Activated CD4-positive, CD25-positive, alpha-beta regulatory T cell treated with anti-CD3 and anti-CD28 coated beads, Interleukin-2, amount 50 U/mL, for 72 hours (primary cell): Measurements from ENCODE around the gene MCC.

Experiments
- DNase-seq: peaks from one replicate; pipeline ENCODE4 v3.0.0; 2021

The MCC gene

DNA sequence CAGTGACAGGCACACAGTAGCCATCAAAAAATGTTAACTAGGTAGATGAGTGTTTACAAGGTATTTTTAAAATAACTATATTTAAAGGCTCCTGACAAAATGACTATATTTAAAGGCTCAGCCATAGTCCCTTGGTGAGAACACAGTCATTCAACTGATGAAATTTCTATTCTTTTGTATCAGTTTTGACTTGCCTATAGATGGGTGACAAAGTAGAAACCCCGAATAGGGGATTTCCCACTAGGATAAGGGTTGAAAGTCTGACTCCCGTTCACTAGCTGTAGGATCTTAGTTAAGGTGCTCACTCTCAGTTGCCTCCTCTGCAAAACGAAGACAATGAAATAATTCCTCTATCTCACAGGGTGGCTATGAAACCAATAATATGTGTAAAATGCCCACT, 271.7 kb downstream of the MCC start:
- no peak for DNase-seq

DNA sequence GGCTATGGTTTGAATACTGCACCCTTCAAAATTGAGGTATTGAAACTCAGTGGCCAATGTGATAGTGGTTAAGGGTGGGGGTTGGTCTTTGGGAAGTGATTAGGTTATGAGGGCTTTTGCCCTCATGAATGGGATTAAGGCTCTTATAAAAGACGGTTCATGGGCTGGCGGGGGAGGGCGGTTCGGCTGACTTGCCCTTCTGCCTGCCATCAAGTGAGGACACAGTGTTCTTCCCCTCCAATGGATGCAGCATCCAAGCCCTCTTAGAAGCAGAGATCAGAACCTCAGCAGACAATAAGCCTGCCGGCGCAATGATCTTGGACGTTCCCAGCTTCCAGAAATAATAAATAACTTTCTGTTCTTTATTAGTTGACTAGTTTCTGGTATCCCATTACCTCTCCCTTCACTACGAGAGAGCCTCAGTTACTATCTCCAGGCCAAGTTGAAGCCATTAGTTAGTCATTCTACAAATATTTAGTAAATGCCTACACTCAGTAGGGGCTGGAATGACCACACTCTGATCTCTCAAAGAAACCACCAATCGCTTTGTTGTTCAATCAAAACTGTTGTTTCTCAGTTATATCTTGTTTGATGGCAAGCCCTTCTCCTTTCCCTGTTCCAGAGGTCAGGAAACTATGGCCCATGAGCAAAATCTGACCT, 272.7 kb downstream of the MCC start:
- no peak for DNase-seq

GRCh38 chr5:113214606-113215323, 273.5 kb downstream of the MCC start:
- DNase-seq: no peak

- no peak for DNase-seq
Observed at GRCh38 chr5:113213551-113214425, 274.5 kb downstream of the MCC start.

GRCh38 chr5:113212244-113212920, 275.9 kb downstream of the MCC start:
- no peak for DNase-seq

DNA sequence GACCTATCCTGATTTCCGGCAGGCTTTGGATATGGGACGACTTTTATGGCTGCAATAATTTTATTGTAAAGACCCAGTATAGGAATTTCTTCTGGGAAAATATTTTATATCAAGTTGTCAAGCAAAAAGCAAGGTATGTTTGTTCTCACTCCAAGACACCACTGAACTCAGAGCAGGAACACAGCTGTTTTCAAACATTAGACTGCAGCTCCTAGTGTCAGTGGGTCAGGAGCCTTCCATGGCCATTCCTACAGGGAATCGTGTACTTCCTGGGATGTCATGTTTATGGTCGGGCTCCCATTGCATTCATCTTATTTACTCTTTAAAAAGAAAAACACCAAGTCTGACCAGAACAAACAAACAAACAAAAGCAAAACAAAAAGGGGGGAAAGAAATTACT, 278.8 kb downstream of the MCC start:
- no peak for DNase-seq

- DNase-seq: no peak
Observed at GRCh38 chr5:113205807-113206206, 282.4 kb downstream of the MCC start.

DNA sequence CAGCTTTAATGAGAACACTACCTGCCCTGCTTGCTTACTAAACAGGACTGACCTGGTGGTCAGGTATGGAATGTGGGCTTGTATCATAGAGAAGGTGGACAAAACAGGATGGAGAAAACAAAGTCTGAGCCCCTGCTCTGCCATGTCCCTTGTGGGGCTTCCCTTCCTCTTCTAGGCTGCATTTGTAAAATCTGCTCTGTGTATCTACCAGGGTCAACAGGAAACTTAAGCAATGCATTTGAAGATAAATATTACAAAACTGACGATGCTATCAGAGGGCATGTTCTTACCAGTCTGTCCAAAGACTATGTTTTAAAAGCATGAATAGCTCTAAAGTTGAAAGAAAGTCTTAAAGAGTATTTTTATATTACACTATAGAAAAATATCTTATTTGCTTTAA, 282.9 kb downstream of the MCC start:
- DNase-seq: no peak

DNA sequence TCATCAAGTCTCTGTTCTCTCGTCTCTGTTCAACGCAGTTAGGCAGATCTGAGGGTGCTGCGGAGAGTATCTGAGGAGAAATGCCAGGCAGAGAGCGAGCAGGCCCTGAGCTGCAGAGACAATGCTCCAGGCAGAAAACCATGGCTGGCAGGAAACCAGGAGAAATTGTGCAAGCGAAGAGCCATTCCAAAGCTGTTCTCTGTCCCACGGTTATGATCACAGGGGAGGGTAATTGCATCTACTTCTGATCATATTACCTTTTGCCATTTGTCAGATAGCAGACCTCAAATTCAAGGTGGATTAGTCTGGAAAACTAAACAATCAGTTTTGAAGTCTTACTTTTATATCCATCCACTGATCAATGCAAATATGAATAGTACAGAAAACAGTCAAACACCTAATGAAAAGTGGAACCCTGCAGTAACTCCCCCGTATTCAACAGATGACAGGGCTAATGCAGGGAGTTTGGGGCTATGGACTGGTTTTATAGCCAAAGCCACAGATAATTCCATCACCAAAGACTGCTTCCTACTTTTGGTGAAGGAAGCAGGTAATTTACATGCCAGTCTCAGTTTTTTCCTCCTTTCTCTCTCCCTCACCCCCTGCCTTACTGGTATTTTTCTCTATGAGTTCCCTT, 283.6 kb downstream of the MCC start:
- no peak for DNase-seq

GRCh38 chr5:113203916-113204315, 284.3 kb downstream of the MCC start:
- no peak for DNase-seq

DNA sequence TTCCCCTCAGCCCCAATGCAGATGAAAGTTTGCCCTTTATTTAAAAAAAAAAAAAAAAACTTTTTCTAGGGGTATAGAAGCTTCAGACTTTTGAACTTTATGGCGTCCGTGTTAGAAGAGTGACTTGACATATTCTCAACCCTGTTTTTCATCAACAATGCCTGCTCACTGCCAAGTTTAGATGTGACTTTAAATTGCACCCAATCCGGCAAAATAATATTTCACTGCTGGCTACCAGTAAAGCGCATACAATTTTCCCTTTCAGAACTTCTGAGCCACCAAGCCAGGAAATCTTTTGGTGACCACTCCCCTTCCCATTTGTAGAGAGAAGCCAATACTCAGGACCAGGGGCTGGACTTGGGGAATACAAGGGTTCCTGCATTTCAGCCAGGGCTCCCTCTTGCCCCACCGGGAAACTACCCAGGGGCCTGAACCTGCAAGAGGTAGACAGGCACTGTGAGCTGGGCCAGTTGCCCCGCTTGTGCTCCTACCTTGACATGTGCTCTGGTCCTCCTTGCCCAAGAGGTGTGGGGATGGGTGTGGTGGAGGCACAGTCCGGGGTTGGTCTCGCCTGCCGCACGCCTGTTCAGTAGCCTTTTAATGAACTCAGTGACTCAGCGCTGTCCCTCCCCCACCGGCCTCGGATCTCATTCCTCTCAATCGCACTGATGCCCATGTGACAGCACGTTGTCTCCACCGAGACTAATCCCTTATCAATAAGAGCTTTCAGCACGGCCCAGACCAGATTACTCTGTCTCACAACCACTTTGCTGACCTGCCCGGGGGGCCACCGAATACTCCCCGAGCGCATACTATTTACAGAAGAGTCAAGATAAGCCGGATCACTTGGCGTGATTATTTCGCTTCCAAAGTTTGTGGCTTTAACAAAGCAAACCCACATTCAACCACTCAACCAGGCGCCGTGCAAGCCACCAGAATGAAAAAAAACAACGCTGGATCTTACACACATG, 285.2 kb downstream of the MCC start:
- no peak for DNase-seq

GRCh38 chr5:113202287-113202686, 286.0 kb downstream of the MCC start:
- no peak for DNase-seq

DNA sequence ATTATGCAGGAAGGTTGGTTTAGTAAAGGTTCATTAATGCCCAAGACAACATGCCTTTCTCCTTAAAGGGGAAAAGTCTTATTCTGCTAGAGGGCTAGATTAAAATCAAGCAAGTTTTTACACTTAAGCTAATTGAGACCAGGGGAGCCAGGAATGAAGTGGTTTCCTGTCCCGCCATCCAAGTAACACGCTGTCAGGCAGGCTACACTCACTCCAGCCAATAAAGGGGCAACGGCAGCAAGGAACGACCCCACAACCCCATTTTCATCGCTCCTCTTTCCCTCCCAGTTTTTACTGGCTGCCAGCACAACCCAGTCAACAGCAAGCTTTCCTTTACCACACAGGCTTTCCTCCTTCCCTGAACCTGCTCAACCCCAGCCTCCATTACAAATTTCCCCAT, 286.5 kb downstream of the MCC start:
- DNase-seq: no peak

DNA sequence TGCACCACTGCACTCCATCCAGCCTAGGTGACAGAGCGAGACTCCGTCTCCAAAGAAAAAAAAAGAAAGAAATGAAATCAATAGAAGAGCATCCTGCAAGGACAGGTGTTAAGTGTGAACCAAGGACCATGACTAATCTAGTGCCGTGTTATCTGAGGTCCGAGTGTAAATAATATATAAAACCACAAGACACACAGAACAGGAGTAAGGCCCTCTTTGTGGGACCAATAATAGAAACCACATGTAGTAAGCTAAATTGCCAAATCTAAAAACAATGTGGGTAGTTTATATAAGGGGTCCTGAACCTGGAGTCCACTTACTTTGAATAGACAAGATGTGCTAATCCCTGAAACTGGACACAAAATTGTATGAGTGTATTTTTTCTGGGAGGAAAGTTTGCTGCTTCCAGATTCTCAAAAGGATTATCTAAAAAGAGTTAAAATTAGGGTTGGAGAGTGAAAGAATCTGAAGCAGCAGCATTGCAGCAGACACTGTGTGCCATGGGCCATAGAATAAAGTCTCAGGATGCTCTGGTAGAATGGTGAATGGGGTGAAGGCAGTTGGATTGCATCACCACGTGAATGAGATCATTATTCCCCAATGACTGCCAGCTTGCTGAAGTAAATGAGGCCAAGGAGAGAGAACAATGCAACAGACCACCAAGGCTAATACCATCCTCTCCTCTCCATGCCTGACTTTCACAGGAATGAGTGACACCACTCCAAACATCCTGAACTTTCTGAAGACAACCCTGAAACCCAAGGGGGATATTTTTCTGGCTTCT, 288.9 kb downstream of the MCC start:
- DNase-seq: no peak

DNA sequence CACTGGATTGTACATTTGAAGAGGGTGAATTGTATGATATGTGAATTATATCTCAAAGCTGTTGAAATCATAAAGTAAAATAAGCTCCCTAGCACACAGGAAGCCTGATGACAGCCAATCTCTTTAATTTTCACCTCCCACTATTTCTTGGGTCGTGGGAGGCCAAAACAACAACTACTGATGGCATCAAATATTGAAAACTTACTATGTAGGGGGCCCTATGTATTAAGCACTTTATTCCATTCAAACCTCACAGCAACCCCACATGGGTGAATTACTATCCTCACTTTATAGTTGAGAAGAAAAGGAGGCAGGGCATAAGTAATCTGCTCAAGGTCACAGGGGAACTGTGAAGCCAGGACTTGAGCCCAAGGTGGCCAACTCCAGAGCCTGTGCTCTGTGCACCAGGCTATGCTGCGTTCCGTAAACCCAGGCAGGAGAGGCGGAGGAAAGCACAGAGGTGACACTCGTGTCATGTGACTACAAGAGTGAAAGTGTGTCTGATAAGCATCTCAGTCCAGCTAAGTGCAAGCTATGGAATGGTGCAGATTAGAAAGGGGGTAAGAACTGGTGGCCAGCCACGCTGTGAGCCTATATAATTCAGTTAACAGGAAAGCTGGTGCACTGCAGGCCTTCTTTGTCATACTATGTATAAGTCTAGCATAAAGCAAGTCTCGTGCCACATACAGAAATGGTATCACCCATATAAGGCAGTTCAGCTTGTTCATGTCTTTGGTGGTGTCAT, 290.6 kb downstream of the MCC start:
- DNase-seq: no peak

DNA sequence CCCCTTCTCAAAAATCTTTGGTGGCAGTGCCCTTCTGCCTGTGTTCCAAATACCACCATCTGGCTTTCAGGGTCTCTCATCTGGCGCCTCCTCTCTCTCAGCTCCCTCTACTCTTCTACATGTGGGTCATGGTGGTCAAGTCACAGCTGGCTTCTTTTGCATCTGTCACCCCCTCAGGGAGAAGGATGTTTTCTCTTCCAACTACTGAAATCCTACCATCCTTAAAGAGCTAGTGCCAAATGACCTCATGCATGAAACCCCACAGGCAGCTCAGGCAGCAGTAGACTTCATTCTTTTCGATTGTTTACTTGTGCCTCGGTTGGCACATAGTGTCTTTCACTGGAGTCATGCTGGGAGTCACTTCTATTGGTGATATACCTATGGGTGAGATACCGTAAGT, 292.5 kb downstream of the MCC start:
- no peak for DNase-seq

DNA sequence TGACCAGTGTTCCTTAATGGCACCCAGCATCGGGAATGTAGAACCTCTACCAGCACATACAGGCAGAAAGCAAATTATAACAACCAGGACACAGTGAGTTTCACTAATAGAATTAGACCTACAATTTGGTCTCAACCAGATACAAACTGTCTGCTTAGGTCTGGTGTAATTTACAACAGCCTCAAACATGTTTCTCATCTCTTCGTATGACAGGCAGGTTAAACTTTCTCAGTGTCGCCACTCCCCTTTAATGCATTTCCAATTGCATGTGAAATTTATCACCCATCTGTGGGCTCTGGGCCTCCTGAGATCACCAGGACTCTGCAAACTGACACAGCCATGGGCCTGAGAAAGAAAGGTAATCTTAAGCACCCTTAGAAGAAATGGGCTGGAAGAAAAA, 293.0 kb downstream of the MCC start:
- DNase-seq: no peak

- DNase-seq: no peak
Observed at GRCh38 chr5:113194591-113194990, 293.7 kb downstream of the MCC start.

DNA sequence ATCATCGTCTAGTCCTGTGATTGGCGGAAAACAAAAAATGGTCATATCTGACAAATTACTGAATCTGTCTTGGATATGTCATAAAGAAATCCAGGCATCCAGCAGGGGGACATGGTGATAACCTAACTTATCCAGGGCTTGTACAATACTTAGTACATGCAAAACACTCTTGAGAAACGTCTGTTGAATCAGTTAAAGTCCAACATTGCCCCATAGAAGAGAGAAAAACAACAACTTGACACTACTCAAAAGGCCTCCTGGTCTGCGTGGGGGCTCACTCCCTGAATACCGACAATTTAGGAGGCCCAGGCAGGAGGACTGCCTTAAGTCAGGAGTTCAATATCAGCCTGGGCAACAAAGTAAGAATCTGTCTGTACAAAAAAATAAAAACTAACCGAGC, 294.1 kb downstream of the MCC start:
- DNase-seq: no peak
